Activated T-cell treated with anti-CD3 and anti-CD28 coated beads, Interleukin-2, amount 50 U/mL, for 48 hours (primary cell): ENCODE data around the gene NGLY1.

Source experiments
- DNase-seq, 2 experiments: peaks; one replicate each; pipeline ENCODE4 v3.0.0-alpha.2; 2020

NGLY1 gene

DNA sequence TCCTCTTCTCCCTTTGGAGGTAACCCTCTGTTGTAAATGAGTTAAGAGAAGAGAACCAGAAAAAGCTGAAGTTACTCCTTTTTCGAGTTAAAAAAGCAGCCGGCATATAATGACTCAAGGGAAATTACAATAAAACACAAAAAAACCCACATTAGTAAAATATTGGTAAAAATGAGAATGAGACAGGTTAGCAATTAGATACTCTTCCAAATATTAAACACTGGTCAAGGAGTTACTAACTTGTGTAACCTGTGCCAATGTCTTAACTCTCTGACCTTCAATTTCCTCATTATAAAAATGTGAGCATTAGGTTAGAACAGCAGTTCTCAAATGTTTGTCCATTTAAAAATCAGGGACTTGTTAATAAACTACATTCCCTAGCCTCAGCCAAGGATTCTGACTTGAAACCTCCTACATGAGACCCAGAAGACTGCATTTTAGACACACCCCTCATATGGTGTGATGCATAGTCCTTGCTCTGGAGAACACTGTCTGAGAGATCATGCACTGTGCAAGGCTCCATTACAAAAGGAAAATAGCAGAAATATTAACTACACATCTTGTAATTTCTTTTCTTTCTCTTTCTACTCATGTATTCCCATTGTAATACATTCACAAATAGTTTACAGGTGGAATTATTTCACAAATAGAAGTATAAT, 75.8 kb downstream of the NGLY1 start:
- DNase-seq = no peak

DNA sequence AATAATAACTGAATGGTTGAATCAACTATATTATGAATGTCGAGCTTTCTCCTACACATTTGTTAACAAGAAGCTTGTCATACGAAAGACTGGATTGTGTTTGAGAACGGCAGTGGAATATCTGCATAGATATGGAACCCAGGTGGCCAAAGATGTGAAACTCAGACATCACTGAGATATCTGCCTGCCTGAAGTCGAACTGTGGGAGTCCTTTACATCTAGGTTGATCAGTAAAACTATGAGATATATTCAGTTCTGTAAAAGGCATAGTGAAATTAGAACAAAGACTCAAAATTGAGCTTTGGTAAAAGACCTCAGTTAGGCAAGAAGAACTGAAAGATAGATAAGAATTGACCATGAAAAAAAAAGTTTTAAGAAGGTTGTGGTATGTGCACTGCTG, 77.0 kb downstream of the NGLY1 start:
- no peak for DNase-seq

DNA sequence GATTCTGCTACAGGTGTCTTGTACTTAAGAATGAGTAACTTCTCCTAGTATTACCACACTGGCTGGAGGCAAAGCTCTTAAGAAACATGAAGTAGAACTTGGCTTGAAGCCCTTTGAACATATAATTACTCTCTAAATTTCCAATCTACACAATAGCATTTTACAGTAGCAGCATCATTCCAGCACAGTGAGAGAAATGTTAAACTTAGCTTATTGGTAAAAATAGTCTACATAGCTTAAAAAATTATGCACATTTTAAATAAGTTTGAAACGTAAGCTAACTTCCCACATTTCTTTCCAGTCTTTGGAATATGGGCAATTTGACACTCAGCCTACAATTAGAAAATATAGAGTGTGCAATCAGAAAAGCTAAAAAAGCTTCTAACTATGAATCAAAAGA, 85.7 kb downstream of the NGLY1 start:
- no peak for DNase-seq

DNA sequence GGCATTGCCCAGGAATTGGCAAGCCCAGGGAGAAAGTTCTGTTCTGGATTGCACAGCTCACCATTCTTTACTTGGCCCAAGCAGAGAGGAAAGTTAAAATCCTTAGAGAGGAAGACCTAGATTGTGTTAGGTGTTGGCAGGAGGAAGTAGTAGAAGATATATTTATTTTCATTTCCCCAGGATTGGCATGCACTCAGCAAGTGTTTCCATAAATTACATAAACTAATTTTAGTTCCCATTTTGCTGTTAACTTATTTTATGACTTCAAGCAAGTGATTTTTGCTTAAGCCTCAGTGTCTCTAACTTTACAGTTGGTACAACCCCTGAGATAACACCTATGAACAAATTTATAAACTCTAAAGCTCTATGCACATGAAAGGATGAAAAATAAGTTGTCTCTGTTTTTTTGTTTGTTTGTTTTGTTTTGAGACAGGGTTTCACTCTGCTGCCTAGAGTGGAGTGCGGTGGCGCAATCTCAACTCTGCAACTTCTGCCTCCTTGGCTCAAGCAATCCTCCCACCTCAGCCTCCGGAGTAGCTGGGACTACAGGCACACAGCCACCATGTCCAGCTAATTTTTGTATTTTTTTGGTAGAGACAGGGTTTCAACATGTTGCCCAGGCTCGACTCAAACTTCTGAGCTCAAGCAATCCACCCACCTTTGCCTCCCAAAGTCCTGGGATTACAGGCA, 87.4 kb downstream of the NGLY1 start:
- DNase-seq = no peak

DNA sequence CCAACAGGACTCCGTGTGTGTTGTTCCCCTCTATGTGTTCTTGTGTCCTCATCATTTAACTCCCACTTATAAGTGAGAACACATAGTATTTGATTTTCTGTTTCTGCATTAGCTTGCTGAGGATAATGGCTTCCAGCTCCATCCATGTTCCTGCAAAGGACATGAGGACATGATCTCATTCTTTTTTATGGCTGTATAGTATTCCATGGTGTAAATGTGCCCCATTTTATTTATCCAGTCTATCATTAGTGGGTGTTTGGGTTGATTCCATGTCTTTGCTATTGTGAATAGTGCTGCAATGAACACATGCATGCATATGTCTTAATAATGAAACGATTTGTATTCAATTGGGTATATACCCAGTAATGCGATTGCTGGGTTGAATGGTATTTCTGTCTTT, 90.0 kb downstream of the NGLY1 start:
- DNase-seq = no peak

DNA sequence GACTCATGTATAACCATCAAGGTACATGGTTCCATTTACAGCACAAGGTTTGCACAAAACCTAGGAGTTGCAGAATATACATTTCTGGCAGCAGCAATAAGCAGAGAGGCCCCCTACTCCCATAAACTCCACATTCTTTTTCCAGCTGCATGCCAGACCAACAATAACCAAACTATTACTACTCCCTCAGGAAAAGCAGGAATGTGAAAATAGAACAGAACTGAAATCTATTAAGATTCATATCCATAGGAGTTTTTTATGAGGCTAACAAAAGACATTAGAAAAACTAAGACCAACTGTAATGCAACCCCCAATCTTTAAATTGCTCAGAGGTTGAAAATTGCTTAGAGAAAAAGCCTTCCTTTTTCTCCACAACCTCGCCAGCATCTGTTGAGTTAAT, 90.9 kb downstream of the NGLY1 start:
- DNase-seq = no peak

DNA sequence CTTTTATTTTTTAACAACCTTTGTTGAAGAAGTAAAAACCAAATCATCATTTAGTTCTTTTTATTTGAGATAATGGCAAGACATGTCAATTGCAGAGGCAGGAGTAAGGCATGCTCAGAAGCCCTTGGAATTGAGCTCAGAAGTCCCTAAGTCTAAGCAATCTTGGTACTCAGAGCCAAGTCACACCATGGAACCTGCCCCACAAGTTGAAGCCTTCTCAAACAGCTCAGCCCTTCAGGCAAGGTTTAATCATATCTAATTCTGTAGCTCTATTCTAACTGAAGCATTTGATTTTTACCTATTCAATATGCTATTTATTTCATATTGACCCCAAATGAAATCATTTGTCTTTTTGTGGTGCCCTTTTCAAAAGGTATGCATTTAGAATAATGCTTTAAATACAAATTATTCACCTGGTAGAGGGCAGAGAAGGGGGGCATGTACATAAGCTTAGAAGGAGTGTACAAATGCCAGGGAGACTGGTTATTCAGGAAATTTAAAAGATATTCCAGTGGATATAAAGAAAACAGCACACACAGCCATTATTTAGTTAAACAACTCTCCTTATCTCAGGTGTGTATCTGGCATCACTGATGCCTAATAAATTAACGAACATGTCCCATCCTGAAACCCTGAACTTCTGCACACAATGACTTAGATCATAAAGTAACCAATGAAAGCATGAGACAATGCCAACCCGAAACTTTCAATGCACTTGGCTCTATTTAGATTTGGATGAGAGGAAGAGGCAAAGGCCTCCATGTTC, 92.3 kb downstream of the NGLY1 start:
- no peak for DNase-seq

DNA sequence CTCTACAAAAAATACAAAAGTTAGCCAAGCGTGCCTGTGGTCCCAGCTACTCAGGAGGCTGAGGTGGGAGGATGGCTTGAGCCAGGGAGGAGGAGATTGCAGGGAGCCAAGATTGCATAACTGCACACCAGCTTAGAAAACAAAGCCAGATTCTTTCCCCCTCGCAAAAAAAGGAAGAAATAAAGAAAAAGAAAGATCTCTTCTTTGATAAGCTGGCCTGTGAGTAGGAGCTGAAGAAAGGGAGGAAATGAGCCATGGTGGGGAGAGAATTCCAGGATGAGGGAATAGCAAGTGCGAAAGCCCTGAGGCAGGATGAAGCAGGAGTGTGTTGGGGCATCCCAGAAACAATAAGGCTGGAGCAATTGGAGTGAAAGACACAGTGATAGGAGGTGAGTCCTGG, 94.0 kb downstream of the NGLY1 start:
- no peak for DNase-seq

DNA sequence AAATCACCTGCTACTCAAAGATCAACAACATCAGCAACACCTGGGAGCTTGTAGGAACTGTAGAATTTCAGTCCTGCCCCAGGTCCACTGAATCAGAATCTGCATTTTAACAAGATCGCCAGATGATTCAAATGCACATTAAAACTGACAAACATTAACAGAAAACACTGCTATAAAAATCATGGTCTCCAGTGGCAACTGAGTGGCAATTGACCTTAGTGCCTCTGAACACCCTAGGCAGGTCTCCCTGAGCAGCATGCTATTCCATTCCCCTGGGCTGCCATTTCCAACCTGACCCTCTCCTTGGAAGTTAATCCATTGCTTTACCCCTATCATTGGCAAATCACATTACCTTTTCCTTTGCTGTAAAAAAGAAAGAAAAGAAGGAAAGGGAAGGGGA, 95.5 kb downstream of the NGLY1 start:
- DNase-seq = no peak

DNA sequence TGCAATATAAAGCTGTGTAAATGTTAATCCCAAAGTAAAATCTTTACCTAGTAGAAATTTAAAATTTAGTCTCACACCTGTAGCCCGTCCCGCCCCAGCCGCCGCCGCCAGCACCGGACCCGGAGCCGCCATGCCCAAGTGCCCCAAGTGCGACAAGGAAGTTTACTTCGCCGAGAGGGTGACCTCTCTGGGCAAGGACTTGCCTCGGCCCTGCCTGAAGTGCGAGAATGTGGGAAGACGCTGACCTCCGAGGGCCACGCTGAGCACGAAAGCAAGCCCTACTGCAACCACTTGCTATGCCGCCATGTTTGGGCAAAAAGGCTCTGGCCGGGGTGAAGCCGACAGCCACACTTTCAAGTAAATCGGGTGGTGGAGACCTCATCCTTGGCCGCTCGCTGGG, 96.5 kb downstream of the NGLY1 start:
- DNase-seq = no peak

DNA sequence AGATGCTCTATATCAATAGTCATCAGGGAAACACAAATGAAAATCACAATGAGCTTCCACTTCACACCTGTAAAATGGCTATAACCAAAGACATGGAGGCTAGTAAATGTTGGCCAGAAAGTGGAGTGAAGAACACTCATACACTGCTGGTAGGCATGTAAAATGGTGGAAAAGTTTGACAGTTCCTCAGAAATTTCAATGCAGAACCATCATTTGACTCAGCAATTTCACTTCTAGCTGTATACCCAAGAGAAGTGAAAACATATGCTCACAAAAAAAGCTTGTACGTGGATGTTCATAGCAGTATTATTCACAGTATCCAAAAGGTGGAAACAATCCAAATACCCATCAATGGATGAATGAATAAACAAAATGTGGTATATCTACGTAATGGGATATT, 99.4 kb downstream of the NGLY1 start:
- no peak for DNase-seq

DNA sequence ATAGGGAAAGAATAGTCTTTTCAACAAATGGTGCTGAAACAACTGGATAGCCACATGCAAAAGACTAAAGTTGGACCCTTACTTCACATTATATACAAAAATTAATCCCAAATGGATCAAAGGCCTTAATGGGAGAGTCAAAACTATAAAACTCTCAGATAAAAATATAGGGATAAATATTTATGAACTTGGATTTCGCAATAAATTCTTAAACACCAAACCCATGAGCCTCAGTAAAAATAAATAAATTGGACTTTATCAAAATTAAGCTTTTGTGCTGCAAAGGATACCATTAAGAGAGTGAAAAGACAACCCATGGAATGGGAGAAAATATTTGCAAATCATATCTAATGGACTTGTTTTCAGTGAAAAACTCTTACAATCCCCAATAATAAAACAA, 99.8 kb downstream of the NGLY1 start:
- no peak for DNase-seq

DNA sequence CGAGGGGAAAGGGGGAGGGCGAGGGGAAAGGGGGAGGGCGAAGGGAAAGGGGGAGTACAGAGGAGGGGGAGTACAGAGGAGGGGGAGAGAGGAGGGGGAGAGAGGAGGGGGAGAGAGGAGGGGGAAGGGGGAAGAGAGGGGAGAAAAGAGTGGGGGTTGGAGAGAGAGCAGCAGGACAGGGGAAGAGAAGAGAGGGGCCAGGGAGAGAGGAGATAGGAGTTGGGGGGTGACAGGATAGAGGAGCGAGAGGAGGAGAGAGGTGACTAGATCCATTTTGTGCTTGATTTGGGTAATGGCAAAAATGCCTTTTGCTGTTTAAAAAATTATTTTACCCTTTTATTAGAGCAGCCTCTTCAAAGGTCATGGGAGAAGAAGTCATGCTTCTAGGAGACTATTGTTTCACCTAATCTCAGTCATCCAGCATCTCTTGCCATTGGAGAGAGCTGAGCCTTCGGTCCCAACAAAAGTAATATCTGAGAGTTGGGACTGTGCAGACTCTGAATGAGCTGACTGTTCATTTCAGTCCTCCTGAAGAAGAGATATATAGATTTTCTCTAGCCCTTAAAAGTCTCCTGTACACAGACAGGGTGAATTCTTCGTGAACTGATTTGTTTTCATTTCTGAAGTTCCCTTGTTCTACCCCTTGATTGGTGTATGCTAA, 103.5 kb downstream of the NGLY1 start:
- no peak for DNase-seq

DNA sequence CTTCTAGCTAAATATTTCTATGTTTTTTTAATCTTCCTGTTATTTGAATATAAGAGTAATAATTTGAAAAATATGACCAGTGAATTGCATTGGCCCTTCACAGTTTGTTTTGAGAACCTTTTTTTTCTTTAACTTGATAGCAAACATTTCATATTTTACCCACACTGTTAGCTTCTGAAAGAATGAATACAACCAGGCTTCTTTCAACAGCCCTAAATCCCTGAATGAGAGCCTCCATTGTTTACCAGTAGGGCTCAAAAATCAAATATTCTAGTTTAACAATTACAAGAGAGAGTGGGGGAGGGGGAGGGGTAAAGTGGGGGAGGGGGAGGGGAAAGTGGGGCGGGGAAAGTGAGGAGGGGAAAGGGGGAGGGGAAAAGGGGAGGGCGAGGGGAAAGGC, 104.1 kb downstream of the NGLY1 start:
- no peak for DNase-seq

DNA sequence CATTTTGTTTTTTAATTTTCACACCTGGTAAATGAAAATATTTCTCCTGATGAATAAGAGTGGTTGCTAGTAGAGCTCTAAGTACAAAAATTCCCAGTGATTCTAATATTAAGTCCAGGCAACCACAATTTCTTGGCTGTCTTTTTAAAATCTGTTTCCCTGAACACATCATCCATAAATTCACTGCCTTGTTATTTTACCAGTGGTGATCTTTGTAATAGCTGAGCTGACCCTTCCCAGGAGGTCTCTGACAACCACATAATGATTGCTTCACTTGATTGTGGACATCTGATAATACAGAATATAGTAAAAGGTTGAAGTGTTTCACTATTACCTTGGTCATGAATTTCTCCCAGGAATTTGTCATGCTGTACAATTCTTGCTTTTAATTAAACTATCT, 104.7 kb downstream of the NGLY1 start:
- no peak for DNase-seq

DNA sequence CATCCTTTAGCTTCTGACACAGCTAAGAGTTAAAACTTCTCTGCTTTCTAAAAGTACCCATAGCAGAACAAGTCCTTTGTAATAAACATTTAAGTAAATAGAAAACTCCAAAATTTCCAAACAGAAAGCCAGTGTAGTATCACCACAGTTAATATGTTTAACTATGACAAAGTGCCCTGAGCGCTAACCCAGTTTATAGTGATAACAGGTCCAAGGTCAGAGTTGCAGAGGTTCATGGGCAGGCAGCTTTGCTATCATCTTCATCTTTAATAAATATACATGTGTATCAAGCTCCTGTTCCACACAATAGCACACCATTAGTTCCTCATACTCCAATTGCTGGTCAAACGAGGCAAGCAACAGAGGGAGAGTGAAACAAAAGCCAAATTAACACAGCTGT, 106.1 kb downstream of the NGLY1 start:
- no peak for DNase-seq

DNA sequence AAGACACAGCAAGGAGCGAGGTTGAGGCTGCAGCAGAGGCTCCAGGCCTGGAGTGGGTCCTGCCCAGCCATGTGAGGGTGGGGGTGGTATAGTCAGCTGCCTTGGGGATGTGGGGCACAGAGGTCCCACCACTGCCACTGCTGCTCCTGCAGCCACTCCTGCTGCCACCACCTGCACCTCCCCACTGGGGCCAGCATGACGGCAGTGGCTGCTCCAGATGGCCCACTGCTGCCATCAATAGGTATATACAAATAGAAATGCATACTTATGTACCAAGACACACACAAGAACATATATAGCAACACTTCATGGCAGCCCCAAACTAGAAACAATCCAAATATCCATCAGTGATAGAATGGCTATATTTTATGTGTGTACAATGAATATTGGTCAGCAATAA, 108.6 kb downstream of the NGLY1 start:
- DNase-seq = no peak

DNA sequence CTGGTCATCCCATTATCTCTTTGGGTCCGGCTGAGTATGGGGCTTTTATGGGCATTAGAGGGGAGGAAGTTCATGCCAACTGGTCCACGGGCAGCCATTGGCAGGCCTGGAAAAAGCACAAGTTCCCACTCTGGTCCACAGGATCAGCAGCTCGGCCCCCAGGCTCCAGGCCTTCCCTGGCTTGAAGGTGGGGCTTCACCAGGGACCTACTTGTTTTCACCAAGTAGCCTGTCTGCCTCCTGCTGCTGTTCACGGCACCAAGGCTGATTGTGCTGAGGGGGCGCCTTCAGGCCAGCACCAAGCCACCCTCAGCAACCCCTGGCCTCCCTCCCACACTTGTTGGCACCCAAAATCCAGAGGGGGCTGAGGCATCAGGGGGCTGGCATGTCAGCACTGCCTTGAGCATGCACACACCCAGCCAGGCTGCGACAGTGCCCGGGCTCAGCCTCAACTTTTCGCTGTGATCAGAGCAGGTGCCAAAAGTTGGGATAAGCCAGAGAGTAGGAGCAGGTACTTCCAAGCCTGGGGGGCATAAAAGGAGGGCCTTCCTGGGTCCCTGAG, 109.4 kb downstream of the NGLY1 start:
- no peak for DNase-seq
